ENCODE data around the gene IMP4. TPM values are rescaled to one million over a fixed set of nuclear protein-coding genes. Genes with fewer than 3 reads are reported as not detected.

The IMP4 gene
- total RNA-seq, 1 experiment from 2014 or later, result 112 TPM

- H3K27me3 ChIP-seq (replicated peaks), result no peaks in the 10 kb centered on the region
- peaks cover 23% of the 10 kb centered on the region for H3K4me1 ChIP-seq (replicated peaks)
- H3K36me3 ChIP-seq, result peaks cover 4% of the 10 kb centered on the region; the same call in 1 of the 2 replicates
- H3K9me3 ChIP-seq (replicated peaks), result 0 out of 2 replicates have a peak, but pooled peaks cover 3% of the 10 kb centered on the region
- DNase-seq (ENCODE audit: low read depth in 1 of 2, low spot score in 2 of 2), result peak; percentile 84
- peak within 1 kb of the TSS; percentile 25; the same call in 1 of the 2 replicates for H3K27ac ChIP-seq
- H3K4me3 ChIP-seq, result peak within 1 kb of the TSS; percentile 83
Measured at GRCh38 chr2:130355578-130356431, 13.1 kb downstream of the IMP4 start, which contains the start of gene PTPN18. TSS of gene PTPN18 (plus strand) at chr2:130356056. CDS start at chr2:130356108, 52 bp downstream.

DNA sequence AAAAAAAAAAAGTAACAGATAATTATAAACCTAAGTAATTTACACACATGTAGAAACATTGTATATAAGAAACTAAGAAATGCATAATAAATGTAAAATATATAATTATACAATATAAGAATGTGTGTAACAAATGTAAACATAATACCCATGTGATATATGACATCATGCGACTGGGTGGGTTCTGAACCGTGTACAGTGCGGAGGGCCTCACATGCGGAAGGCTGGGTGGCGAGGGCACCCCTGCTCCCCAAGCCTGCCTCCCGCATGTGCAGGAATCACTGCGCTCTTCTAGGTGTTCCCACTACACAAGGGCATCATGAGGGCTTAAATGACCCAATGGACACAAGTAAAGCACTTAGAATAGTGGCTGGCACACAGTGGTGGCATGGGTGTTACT, 15.2 kb downstream of the IMP4 start:
- Histone ChIP-seq H3K4me3 (no peak overlapping the region), H3K36me3 (peaks cover 4% of the 10 kb centered on the region; the same call in 1 of the 2 replicates), H3K9me3 (replicated peaks) (0 out of 2 replicates have a peak, but pooled peaks cover 3% of the 10 kb centered on the region), H3K27me3 (replicated peaks) (no peaks in the 10 kb centered on the region), H3K27ac (no peak overlapping the region), H3K4me1 (replicated peaks) (peaks cover 23% of the 10 kb centered on the region)
- no peak for DNase-seq (ENCODE audit: low read depth in 1 of 2, low spot score in 2 of 2)

- H3K4me1 ChIP-seq (replicated peaks), result peaks cover 23% of the 10 kb centered on the region
- no peak for DNase-seq (ENCODE audit: low read depth in 1 of 2, low spot score in 2 of 2)
Measured at GRCh38 chr2:130358420-130359350, 16.0 kb downstream of the IMP4 start.

DNA sequence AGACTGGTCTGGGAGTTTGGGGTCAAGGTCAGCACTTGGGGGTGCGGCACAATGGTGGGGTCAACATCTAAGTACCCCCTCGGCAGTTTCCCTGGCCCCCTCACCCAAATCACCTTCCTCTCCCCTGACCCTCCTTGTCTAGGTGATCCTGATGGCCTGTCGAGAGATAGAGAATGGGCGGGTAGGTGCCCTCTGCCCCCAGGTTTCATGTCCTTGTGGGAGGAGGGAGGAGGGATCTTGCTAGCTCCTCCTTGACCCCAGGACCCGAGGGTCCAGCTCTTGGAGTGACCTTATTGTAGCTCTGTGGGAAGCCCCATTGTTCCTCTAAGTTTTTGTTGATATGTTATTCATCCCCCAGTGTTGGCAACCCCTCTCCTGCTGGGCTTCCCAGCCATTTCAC, 16.8 kb downstream of the IMP4 start:
- DNase-seq (ENCODE audit: low read depth in 1 of 2, low spot score in 2 of 2), result no peak
- H3K36me3 ChIP-seq, result peaks cover 4% of the 10 kb centered on the region; the same call in 1 of the 2 replicates
- 0 out of 2 replicates have a peak, but pooled peaks cover 3% of the 10 kb centered on the region for H3K9me3 ChIP-seq (replicated peaks)
- no peak overlapping the region for H3K4me3 ChIP-seq
- peaks cover 23% of the 10 kb centered on the region for H3K4me1 ChIP-seq (replicated peaks)
- no peaks in the 10 kb centered on the region for H3K27me3 ChIP-seq (replicated peaks)
- H3K27ac ChIP-seq, result no peak overlapping the region

More at GRCh38 chr2:130358420-130359350, 16.0 kb downstream of the IMP4 start:
- Histone ChIP-seq H3K36me3 (peaks cover 4% of the 10 kb centered on the region; the same call in 1 of the 2 replicates), H3K4me3 (no peak overlapping the region), H3K9me3 (replicated peaks) (0 out of 2 replicates have a peak, but pooled peaks cover 3% of the 10 kb centered on the region), H3K27ac (no peak overlapping the region), H3K27me3 (replicated peaks) (no peaks in the 10 kb centered on the region)

GRCh38 chr2:130363479-130363878, 20.8 kb downstream of the IMP4 start:
- H3K27me3 ChIP-seq (replicated peaks), result no peaks in the 10 kb centered on the region
- no peaks in the 10 kb centered on the region for H3K36me3 ChIP-seq
- no peak overlapping the region for H3K4me3 ChIP-seq
- no peak for DNase-seq (ENCODE audit: low read depth in 1 of 2, low spot score in 2 of 2)
- H3K27ac ChIP-seq, result no peak overlapping the region
- no peaks in the 10 kb centered on the region for H3K9me3 ChIP-seq (replicated peaks)
- peaks cover 8% of the 10 kb centered on the region for H3K4me1 ChIP-seq (replicated peaks)

DNA sequence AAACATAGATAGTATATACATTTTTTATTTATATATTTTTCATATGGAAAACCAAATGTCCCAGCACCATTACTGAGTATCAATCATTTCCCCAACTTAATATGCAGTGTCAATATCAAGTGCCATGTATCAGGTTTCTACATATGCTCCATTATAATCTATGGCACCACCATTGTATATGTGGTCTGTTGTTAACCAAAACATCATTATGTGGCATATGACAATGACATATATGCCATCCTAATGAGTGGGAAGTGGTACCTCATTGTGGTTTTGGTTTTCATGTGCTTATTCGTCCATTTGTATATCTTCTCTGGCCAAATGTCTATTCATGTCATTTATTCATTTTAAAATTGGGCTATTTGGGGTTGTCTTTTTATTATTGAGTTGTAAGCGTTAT, 22.4 kb downstream of the IMP4 start:
- Histone ChIP-seq H3K27ac (no peak overlapping the region), H3K4me3 (no peak overlapping the region), H3K9me3 (replicated peaks) (no peaks in the 10 kb centered on the region), H3K27me3 (replicated peaks) (no peaks in the 10 kb centered on the region), H3K36me3 (peaks cover 2% of the 10 kb centered on the region; the same call in 1 of the 2 replicates), H3K4me1 (replicated peaks) (peaks cover 8% of the 10 kb centered on the region)
- no peak for DNase-seq (ENCODE audit: low read depth in 1 of 2, low spot score in 2 of 2)

- DNase-seq (ENCODE audit: low read depth in 1 of 2, low spot score in 2 of 2), result no peak
- H3K27ac ChIP-seq, result no peak overlapping the region
Measured at GRCh38 chr2:130365963-130366362, 23.3 kb downstream of the IMP4 start.

GRCh38 chr2:130366720-130367119, 24.0 kb downstream of the IMP4 start:
- H3K9me3 ChIP-seq (replicated peaks), result no peaks in the 10 kb centered on the region
- H3K27me3 ChIP-seq (replicated peaks), result no peaks in the 10 kb centered on the region
- H3K4me1 ChIP-seq (replicated peaks), result peaks cover 17% of the 10 kb centered on the region
- no peak overlapping the region for H3K27ac ChIP-seq
- H3K4me3 ChIP-seq, result no peak overlapping the region
- DNase-seq (ENCODE audit: low read depth in 1 of 2, low spot score in 2 of 2), result no peak
- H3K36me3 ChIP-seq, result peaks cover 17% of the 10 kb centered on the region

More at GRCh38 chr2:130365963-130366362, 23.3 kb downstream of the IMP4 start:
- H3K9me3 ChIP-seq (replicated peaks), result no peaks in the 10 kb centered on the region
- H3K4me1 ChIP-seq (replicated peaks), result peaks cover 10% of the 10 kb centered on the region
- H3K36me3 ChIP-seq, result peaks cover 11% of the 10 kb centered on the region
- no peaks in the 10 kb centered on the region for H3K27me3 ChIP-seq (replicated peaks)
- H3K4me3 ChIP-seq, result no peak overlapping the region

- no peak overlapping the region for H3K27ac ChIP-seq
- peaks cover 30% of the 10 kb centered on the region for H3K36me3 ChIP-seq
- no peak for DNase-seq (ENCODE audit: low read depth in 1 of 2, low spot score in 2 of 2)
- no peaks in the 10 kb centered on the region for H3K27me3 ChIP-seq (replicated peaks)
- H3K4me3 ChIP-seq, result no peak overlapping the region
- no peaks in the 10 kb centered on the region for H3K9me3 ChIP-seq (replicated peaks)
- peaks cover 23% of the 10 kb centered on the region for H3K4me1 ChIP-seq (replicated peaks)
Measured at GRCh38 chr2:130368786-130369185, 26.1 kb downstream of the IMP4 start.

DNA sequence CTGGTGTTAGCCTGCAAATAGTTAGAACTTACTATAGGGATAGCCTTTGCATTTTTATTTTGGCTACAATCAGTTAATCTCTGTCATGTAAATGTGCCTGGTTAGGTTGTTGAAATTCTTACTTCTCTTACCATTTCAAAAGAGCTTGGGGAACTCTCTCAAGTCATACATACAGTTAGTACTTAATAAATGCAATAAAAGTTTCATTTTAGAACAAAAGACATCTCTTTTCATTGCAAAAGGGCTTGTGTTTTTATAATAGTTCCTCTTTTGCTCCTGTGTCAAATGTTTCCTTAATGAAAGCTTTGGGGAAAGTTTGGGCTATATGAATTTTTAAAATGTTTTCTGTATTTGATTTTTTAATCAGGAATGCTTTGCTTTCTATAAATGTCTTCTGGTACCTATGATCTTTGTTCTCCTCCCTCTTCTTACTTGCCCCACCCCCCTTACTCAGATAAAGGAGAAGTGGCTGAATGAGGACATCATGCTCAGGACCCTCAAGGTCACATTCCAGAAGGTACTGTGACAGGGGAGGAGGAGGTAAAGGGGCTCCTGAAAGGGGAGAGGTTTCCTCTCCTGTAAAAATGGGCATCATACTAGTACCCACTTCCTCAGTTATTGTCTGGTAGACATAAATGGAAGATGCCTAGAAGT, 26.7 kb downstream of the IMP4 start:
- Histone ChIP-seq H3K4me1 (replicated peaks) (peaks cover 25% of the 10 kb centered on the region), H3K27me3 (replicated peaks) (no peaks in the 10 kb centered on the region), H3K4me3 (no peak overlapping the region), H3K9me3 (replicated peaks) (no peaks in the 10 kb centered on the region), H3K36me3 (peaks cover 34% of the 10 kb centered on the region), H3K27ac (no peak overlapping the region)
- DNase-seq (ENCODE audit: low read depth in 1 of 2, low spot score in 2 of 2), result no peak

DNA sequence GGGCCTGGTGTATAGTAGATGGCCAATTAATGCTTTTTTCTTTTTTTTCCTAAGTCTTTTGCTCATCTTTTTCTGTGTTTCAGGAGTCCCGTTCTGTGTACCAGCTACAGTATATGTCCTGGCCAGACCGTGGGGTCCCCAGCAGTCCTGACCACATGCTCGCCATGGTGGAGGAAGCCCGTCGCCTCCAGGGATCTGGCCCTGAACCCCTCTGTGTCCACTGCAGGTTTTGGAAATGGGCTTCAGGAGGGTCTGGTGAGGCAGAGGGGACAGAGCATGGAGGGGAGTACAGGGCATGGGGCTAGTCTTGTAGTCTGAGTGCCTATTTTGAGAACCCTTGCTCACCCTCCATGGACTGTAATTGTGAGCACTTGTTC, 27.3 kb downstream of the IMP4 start:
- H3K27ac ChIP-seq, result no peak overlapping the region
- H3K36me3 ChIP-seq, result peaks cover 38% of the 10 kb centered on the region
- H3K4me1 ChIP-seq (replicated peaks), result peaks cover 30% of the 10 kb centered on the region
- H3K27me3 ChIP-seq (replicated peaks), result no peaks in the 10 kb centered on the region
- no peak for DNase-seq (ENCODE audit: low read depth in 1 of 2, low spot score in 2 of 2)
- H3K4me3 ChIP-seq, result no peak overlapping the region
- H3K9me3 ChIP-seq (replicated peaks), result no peaks in the 10 kb centered on the region

- Histone ChIP-seq H3K27ac (no peak overlapping the region), H3K36me3 (peaks cover 43% of the 10 kb centered on the region), H3K4me3 (no peak overlapping the region), H3K9me3 (replicated peaks) (no peaks in the 10 kb centered on the region), H3K27me3 (replicated peaks) (no peaks in the 10 kb centered on the region), H3K4me1 (replicated peaks) (peaks cover 30% of the 10 kb centered on the region)
- DNase-seq (ENCODE audit: low read depth in 1 of 2, low spot score in 2 of 2), result no peak
Measured at GRCh38 chr2:130370490-130370889, 27.8 kb downstream of the IMP4 start.

GRCh38 chr2:130371723-130372054, 29.0 kb downstream of the IMP4 start:
- peak overlapping the region; percentile 87 for H3K4me3 ChIP-seq
- no peaks in the 10 kb centered on the region for H3K9me3 ChIP-seq (replicated peaks)
- H3K4me1 ChIP-seq (replicated peaks), result peaks cover 23% of the 10 kb centered on the region
- peak overlapping the region; percentile 91 for H3K27ac ChIP-seq
- DNase-seq (ENCODE audit: low read depth in 1 of 2, low spot score in 2 of 2), result peak in 1 of 2 experiments; percentile 68
- peaks cover 55% of the 10 kb centered on the region for H3K36me3 ChIP-seq
- no peaks in the 10 kb centered on the region for H3K27me3 ChIP-seq (replicated peaks)
